Measurements from ENCODE around the gene UST. TPM values are rescaled to one million over a fixed set of nuclear protein-coding genes. Genes with fewer than 3 reads are reported as not detected.

The UST gene
- total RNA-seq, 1 experiment from 2014 or later = 3.9 TPM

DNA sequence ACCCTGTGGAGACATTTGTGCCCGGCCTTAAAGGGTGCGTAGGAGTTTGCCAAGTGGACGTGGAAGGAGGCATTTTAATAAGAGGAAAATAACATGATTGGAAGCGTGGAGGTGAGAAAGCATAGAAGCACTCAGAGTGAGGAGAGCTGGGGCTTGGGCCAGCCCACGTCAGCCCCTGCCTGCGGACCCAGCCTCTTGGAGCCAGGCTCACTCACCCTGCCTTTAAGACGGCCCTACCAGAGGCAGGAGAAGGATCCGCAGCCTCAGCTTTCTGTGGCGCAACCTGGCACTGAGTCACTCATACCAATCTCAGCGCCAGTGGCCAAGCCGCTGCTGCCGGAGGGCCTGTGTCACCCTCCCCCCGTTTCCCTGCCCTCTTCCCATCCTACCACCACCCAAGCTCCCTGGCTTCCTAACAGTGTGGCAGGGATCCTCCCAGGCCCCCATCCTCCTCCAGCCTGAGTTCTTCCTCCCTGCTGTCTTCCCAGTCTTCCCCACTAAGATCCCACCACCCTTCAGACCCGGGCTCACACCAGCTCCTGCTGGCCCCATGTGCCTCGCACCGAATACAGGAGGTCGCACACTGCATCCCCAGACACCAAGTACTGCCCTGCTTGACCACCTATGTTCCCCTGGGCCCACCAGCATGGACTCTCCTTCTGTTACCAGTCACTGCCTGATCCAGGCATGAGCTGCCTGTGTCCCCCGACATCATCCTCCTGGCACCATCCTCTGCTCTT lies 285.2 kb downstream of the UST start:
- Histone ChIP-seq H3K4me3 (ENCODE audit: low read length) (peak overlapping the region; percentile 54), H3F3A (ENCODE audit: low read length, unreplicated experiment) (peaks cover 4% of the 10 kb centered on the region), H4K20me1 (ENCODE audit: low read length) (no peaks in the 10 kb centered on the region), H3K79me2 (ENCODE audit: low read length) (no peaks in the 10 kb centered on the region), H3K4me2 (ENCODE audit: low read length) (peak overlapping the region; percentile 76), H3K9ac (ENCODE audit: low read length) (peak overlapping the region; percentile 86), H3K9me3 (ENCODE audit: low read length) (no peaks in the 10 kb centered on the region), H3K4me1 (ENCODE audit: insufficient read depth, low read length) (peaks cover 39% of the 10 kb centered on the region), H3K27me3 (ENCODE audit: low read length) (no peaks in the 10 kb centered on the region), H3K27ac (ENCODE audit: low read length) (peak overlapping the region; percentile 99), H2AFZ (ENCODE audit: low read length) (peak overlapping the region; percentile 69), H3K36me3 (ENCODE audit: low read depth, low read length) (no peaks in the 10 kb centered on the region), H3K9me2 (replicated peaks; ENCODE audit: low read length) (no peaks in the 10 kb centered on the region)
- intact Hi-C loops (cut with micrococcal nuclease) = loop anchor here (2.0 to 5.0 kb wide), 3 partner anchors 17 to 290 kb away; no protein-coding TSS in a partner anchor
- no TSS peak for BruUV-seq (replicated peaks)
- ChIA-PET CTCF (interaction anchor here (1.4 kb wide), 1 partner anchor 400 kb away, joined by 7 read pairs; no protein-coding TSS in a partner anchor), POLR2A (ENCODE audit: unreplicated experiment) (interaction anchor here (0.5 kb wide), 1 partner anchor 286 kb away, joined by 4 read pairs; no protein-coding TSS in a partner anchor)
- TF ChIP-seq EZH2phosphoT487 (IDR thresholded peaks at IDR 0.05; ENCODE audit: borderline replicate concordance, low read length) (no peak), EZH2 (IDR thresholded peaks at IDR 0.05; ENCODE audit: low read length, unreplicated experiment) (no peak)
- TF ChIP-seq, protein P1, sequence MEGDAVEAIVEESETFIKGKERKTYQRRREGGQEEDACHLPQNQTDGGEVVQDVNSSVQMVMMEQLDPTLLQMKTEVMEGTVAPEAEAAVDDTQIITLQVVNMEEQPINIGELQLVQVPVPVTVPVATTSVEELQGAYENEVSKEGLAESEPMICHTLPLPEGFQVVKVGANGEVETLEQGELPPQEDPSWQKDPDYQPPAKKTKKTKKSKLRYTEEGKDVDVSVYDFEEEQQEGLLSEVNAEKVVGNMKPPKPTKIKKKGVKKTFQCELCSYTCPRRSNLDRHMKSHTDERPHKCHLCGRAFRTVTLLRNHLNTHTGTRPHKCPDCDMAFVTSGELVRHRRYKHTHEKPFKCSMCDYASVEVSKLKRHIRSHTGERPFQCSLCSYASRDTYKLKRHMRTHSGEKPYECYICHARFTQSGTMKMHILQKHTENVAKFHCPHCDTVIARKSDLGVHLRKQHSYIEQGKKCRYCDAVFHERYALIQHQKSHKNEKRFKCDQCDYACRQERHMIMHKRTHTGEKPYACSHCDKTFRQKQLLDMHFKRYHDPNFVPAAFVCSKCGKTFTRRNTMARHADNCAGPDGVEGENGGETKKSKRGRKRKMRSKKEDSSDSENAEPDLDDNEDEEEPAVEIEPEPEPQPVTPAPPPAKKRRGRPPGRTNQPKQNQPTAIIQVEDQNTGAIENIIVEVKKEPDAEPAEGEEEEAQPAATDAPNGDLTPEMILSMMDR (conservative IDR thresholded peaks at IDR 0.05; ENCODE audit: low read depth, low read length) = no peak
- peak; percentile 91 for DNase-seq
- ATAC-seq = peak; percentile 88

DNA sequence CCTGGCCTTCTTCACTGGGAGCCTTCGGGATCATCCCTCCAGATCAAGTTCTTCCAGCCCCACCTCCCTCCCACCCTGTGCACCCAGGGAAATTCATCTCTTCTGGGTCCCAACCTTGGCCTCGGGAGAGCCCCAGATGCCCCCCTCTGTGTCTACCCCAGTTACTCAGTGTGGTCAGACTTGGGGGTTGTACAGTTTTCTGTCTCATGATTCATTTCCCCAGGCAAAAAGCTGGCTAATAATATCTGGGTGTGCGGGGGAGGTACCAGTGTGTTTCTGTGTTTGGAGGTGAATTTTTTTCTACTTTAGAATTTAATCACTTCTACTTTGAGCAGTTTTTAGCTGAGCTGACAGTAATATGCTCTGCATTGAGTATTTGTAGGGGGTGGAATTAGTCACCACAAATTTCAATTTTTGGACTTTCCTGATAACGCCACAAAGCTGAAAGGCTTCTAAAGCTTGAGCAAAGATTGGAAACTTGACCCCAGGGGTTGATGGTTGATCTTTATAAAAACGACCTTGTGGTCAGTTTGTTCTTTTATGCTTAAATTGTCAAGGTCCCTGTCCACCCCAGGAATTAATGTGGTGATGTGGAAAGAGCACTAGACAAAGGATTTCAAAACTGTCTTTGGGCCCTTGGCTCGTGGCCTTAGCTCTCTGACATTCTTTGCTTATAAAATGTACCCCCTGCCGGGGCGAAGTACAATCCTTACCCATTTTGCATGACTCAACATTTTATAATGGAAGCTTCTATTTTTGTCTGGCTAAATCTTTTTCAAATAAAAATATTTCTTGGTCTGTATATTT lies 286.0 kb downstream of the UST start:
- Histone ChIP-seq H3K4me2 (ENCODE audit: low read length) (peak overlapping the region; percentile 76), H3K4me1 (ENCODE audit: insufficient read depth, low read length) (peaks cover 34% of the 10 kb centered on the region), H3K4me3 (ENCODE audit: low read length) (peak overlapping the region; percentile 45), H3K79me2 (ENCODE audit: low read length) (no peaks in the 10 kb centered on the region), H3K27me3 (ENCODE audit: low read length) (no peaks in the 10 kb centered on the region), H3K9me2 (replicated peaks; ENCODE audit: low read length) (no peaks in the 10 kb centered on the region), H3K9ac (ENCODE audit: low read length) (peak overlapping the region; percentile 86), H3K36me3 (ENCODE audit: low read depth, low read length) (no peaks in the 10 kb centered on the region), H3K27ac (ENCODE audit: low read length) (peak overlapping the region; percentile 99), H3F3A (ENCODE audit: low read length, unreplicated experiment) (peaks cover 4% of the 10 kb centered on the region), H4K20me1 (ENCODE audit: low read length) (no peaks in the 10 kb centered on the region), H2AFZ (ENCODE audit: low read length) (peak overlapping the region; percentile 69), H3K9me3 (ENCODE audit: low read length) (no peaks in the 10 kb centered on the region)
- POLR2A ChIA-PET (ENCODE audit: unreplicated experiment) = interaction anchor here (0.7 kb wide), 1 partner anchor 9 kb away, joined by 4 read pairs; no protein-coding TSS in a partner anchor
- ATAC-seq (peak; percentile 43), DNase-seq (peak; percentile 71)
- CTCF ChIA-PET = no interaction called here
- TF ChIP-seq EZH2 (IDR thresholded peaks at IDR 0.05; ENCODE audit: low read length, unreplicated experiment) (no peak), EZH2phosphoT487 (IDR thresholded peaks at IDR 0.05; ENCODE audit: borderline replicate concordance, low read length) (no peak)
- TF ChIP-seq, protein P1 (conservative IDR thresholded peaks at IDR 0.05; ENCODE audit: low read depth, low read length) = no peak
- intact Hi-C loops (cut with micrococcal nuclease) = loop anchor here (1.0 to 5.0 kb wide), 4 partner anchors 16 to 289 kb away; no protein-coding TSS in a partner anchor
- no TSS peak for BruUV-seq (replicated peaks)
